KBM-7 (cell line): ENCODE results near the gene BMP6.
"Not testable (repeated sequence)": the region's sequence is repeated elsewhere in the genome, so short reads cannot be mapped to it uniquely, and the experiment has no call there.

Experiments used
- DNase-seq: peaks from one replicate; pipeline ENCODE4 v3.0.0-alpha.2; 2015
- in situ Hi-C: fragments of 300-500 bp; cut with MboI; formaldehyde crosslinking; loops from 2 replicates; pipeline ENCODE4 v1.14.3; 2020; ENCODE audit warnings: low sequenced_read_pairs, low pct_unique_long_range_greater_than_20kb, mixed read lengths

BMP6 gene

GRCh38 chr6:7894262-7895124, 168.6 kb downstream of the BMP6 start:
- no peak for DNase-seq
- in situ Hi-C loops: no loop called here

DNA sequence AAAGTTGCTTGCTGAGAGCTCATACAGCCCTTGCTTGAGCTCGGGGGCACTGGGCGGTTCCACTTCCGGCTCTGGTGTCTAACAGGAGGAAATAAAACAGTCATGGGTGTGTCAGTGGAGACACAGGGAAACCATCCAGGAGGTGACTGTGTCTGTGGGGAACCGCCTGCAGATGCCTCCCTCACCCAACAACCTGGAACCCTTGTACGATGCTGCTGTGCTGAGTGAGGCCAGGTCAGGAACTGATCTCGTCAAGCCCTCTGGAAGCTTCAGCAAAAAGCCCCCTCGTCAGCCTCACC, 169.2 kb downstream of the BMP6 start:
- in situ Hi-C loops: no loop called here

DNA sequence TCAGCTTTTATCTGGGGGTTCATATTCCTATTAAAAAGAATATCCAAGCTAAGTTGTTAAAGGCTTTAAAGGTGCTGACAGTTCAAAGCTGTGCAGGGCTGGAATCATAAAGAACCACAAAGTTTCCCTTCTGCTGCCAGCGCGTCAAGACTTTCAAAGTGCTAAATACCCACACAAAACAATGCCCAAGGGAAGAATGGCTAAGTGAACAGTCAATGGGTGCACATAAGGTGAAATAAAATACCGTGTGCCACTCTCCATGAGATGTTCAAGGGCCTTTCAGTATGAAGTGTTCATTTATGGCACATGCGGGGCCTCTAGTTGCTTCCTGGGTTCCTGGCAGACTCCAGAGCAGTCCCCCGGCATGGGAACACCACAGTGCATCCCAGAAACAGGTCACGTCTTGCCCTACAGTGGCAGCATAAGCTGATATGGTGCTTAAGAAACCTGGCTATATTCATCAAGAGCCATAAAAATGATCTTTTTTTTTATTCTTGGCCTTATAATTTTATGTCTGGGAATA, 170.6 kb downstream of the BMP6 start:
- in situ Hi-C loops: no loop called here
- DNase-seq: no peak

More for the DNA sequence above, 169.2 kb downstream of the BMP6 start:
- no peak for DNase-seq

DNA sequence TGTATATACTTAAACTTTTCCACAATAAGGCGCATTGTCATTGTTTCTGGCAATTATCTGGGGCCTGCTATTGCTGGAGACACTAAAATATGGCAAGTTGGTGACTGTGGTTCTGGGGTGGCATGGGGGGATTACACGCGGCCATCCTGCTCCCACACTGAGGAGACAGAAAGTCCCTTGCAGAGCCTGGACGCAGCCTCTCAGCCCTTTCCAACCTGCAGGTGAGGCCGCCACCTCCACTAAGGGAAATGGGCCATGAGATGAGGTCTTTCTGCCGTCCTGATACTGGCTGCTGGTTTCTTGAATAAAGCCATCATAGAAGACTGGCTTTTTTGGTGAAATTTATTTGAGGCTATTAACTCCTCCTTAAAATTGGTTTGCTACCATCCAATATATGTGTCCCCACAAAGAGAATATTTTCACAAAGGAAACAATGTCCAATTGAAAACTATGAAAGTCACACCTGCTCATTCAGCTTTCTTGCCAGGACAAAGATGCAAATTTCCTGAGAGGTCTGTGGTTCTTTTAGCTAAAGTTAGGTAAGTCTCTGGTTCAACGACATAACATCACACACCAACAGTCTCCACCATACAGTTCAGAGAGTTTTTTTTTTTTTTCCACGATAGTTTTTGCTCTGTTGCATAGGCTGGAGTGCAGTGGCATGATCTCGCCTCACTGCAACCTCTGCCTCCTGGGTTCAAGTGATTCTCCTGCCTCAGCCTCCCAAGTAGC, 171.7 kb downstream of the BMP6 start:
- DNase-seq: no peak
- in situ Hi-C loops: no loop called here

GRCh38 chr6:7898193-7898586, 172.3 kb downstream of the BMP6 start:
- in situ Hi-C loops, DNase-seq: not testable (repeated sequence)

DNA sequence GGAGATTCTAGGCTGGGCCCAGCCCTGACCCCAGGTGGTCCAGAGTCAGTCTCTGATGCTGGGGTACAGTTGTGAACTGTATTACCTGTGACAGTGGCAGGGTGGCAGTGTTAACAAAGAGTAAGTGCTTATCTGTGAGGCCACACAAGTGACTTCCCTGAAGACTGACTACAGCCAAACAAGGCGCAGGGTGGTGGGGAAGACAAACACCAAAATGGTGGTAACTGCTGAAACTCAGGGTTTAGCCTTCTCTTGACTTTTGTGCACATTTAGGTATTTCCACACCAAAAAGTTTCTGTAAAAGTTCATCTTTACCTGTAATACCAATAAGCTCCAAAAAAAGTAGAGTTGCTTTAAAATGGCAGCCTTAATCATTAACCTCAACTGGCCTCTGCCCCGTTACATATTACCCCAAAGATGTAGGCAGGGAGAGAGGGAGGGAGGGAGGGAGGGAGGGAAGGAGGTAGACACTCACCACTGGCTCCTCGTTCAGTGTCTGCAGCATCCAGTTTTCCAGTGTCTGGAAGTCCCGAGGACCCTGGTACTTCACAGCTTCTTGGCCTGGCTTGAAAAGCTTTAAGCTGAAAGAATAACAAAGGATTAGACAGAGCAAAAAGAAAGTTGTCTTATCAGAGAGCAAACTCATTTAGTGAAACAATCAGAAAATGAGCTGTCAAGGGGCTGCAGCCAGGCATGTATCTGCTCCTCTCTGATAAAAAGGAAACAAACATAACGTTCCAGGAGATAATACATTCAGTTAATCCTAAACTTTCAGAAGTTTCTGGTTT, 173.4 kb downstream of the BMP6 start:
- no peak for DNase-seq
- in situ Hi-C loops: no loop called here

DNA sequence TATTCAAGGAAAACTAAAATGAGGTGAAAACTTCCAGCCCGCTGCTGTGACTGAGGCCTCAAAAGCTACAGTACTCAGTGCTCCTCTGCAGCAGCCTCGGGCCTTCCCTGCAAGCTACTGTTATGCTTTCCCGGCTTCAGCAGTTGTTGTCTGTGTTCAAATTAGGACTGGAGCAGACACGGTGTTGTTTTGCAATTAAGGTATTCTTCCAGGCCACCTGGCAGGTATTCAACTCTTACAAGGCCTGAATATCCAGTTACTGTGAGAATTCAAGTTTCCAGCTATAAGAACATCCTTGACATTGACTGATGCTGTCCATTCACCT, 174.0 kb downstream of the BMP6 start:
- in situ Hi-C loops: no loop called here

DNA sequence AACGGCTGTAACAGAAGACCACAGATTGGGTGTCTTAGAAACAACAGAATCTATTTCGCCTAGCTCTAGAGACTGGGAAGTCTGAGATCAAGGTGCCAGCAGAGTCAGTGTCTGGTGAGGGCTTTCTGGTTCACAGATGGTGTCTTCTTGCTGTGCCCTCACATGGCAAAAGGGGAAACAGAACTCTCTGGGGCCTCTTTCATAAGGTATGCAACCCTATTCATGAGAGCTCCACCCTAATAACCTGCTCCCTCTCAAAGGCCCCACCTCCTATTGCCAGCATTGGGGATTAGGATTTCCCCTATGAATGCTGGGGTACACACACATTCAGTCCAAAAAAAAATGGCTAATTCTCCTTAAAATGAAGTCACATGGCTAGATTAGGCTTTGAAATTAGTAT, 174.7 kb downstream of the BMP6 start:
- DNase-seq: no peak
- in situ Hi-C loops: no loop called here

More for the DNA sequence above, 174.0 kb downstream of the BMP6 start:
- no peak for DNase-seq

DNA sequence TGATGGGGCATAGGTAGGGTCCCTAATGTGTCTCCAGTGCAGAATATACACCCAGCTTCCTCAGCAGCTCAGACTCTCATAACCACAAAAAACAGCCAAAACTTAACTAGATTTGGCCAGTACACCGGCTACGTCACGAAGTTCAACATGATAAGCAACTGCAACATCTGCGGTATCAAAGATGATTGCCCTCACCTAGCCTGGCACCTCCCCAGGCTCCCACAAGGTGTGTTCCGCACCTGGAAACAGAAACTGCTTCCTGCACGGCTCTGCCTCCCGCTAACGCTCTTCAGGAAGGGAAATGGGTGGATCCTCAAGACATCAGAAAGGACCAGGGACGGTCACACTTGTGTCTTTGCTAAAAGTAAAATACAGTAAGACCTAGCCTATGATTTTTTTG, 175.2 kb downstream of the BMP6 start:
- in situ Hi-C loops: no loop called here
- no peak for DNase-seq

DNA sequence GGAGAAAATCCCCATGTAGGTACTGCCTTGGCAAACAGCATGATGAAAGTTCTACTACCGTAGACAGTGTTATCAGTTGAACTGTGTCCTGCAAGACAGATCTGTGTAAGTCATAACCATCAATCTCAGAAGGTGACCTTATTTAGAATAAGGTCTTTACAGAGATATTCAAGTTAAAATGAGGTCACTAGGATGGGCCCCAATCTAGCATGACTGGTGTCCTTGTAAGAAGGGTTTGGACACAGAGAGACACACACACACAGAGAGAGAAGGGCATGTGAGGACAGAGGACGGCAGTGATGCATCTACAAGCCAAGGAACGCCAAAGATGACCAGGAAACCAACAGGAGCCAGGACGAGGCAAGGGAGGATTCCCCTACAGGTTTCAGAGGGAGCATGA, 175.9 kb downstream of the BMP6 start:
- DNase-seq: no peak
- in situ Hi-C loops: no loop called here

- in situ Hi-C loops: no loop called here
- DNase-seq: no peak
Measured at GRCh38 chr6:7902221-7902620, 176.3 kb downstream of the BMP6 start.

DNA sequence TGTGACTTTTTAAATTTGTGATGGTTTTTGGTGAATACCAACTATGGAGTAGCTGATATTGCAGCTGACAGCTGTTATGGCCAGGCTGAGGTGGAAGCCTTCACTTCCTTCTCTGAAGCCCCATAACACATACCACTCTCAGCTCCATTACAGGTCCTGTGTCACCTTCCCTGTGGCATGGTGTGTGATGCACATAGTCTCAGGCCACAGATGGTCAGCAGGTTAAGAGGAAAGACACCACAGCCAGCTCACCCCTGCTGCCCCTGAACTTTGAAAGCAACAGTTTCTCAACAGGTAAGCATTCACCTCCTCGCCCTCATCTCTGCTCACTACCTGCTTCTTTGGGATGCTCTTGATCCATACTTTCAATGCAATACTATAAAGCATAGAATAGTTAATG, 177.0 kb downstream of the BMP6 start:
- no peak for DNase-seq
- in situ Hi-C loops: no loop called here

DNA sequence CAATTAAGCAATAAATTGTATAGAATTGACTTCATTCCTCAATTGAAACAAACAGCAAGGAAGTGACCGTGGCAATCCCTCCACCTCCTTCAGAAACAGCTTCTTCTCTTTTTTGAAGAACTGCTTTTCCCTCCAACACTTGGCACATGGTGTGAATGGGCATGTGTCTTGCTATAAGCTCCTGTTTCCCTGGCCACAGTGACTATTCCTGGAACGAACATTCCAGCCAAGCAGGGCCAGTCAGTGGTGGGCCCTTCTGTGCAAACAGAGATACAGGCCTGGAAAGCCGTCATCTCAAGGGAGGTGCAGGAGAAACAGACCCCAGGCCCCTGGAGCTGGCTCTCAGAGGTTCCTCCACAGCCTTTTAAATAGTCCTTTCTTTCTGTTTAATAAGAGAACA, 177.8 kb downstream of the BMP6 start:
- in situ Hi-C loops: no loop called here
- no peak for DNase-seq

DNA sequence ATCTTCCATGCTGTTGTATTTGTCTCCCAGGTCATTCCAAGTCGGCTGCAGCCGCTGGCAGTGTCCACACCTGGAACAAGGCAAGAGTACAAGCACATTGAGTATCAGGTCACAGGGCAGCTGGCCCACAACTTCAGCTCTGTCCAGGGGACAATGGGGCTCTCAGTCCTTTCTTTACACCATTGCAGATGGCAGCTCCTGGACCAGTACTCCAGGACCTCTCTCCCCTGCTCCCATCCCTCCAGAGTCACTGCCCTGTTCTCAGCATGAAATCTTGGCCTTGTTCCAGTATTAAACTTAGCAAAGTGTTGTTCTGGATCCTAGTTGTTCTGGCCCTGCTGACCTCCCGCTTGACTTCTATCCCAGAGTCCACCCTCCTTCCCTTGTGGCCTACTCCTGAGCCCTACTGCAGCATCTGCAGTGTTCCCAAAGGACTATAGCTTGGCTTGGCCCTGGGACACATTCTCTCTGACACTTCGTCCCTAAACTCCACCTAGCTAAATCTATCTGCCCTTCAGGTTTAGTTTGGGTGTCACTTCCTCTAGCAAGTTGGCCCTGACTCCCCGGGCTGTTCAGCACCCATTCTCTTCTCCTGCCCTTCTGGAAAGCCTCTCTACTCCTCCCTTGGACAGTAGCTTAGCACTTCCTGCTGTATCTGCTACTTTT, 178.9 kb downstream of the BMP6 start:
- in situ Hi-C loops: no loop called here

GRCh38 chr6:7905416-7905815, 179.5 kb downstream of the BMP6 start:
- in situ Hi-C loops: no loop called here
- no peak for DNase-seq

More for the DNA sequence above, 178.9 kb downstream of the BMP6 start:
- no peak for DNase-seq

DNA sequence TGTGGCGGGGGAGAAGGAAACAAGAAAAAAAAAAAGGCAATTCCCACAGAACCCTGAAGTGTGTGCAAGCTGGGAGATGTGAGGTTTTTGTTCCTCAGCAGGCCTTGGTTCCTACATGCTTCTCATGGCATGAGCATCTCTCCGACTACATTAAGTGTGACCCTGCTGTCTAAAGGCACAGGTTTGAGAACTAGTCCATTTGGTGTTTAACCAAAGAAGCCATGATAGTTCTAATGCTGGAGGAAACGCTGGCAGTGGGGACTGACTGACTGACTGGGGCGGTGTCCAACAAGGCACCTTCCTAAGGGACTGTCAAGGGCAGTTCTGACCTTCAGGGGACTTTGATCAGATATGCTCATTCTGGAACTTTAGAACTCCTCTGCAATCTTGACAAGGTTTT, 180.8 kb downstream of the BMP6 start:
- no peak for DNase-seq
- in situ Hi-C loops: no loop called here

GRCh38 chr6:7907159-7907558, 181.3 kb downstream of the BMP6 start:
- DNase-seq: no peak
- in situ Hi-C loops: no loop called here

- in situ Hi-C loops: no loop called here
- DNase-seq: peak; percentile 55
Measured at GRCh38 chr6:7909323-7910276, 183.7 kb downstream of the BMP6 start.
